Posterior cingulate gyrus (tissue), 11 donors: Measurements from ENCODE around the gene PDXK.
A peak's percentile ranks its signal among the peaks of the same experiment; 100 is the strongest.

ENCODE experiments used
- DNase-seq, 10 donors: peaks; one replicate each; pipeline versions ENCODE4 v3.0.0 to v3.0.0-alpha.2; 2020 to 2021; ENCODE audit warnings: mixed read lengths in 3 of 10
- intact Hi-C: fragments of 100-400 bp; cut with DNase I; formaldehyde crosslinking; loops from one replicate; pipeline ENCODE4 v1.15.1; 2023

PDXK gene

GRCh38 chr21:43737158-43737950 is 18.4 kb downstream of the PDXK start:
- intact Hi-C loops = no loop called here

DNA sequence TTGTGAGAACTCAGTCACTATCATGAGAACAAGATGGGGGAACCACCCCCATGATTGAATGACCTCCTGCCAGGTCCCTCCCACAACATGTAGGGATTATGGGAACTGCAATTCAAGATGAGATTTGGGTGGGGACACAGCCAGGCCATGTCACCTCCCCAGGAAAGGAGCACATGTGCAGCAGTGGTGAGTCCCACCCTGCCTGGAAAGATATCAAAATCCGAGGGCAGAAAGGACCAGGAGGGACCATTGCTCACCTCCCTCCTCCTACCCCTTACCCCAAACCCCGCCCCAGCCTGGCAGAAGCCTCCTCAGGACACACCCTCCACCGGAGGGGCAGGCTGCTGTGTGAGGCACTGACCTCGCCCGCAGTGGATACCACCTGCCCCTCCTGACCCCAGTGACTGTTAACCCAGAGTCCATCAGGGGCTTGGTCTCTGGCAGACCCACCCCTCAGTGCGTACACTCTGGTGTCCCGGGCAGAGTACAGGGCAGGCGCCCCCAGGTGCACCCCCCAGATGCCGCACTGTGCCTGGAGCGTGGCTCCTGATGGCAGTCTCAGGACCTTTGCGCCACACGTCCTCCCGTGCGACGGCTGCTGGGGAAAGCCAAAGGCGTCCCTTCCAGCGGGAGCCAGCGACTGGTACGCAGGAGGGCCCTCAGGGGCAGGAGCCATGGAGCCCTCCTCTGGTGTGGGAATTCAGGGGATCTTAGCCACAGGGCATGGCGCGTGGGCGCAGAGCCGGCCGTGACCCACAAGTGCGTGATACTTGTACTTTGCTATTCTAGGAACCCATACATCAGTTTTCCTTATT is 20.9 kb downstream of the PDXK start:
- no peak for DNase-seq
- intact Hi-C loops = no loop called here

More at GRCh38 chr21:43737158-43737950, 18.4 kb downstream of the PDXK start:
- DNase-seq = peak in 1 of 10 donors; percentile 75

- intact Hi-C loops = no loop called here
- DNase-seq = peak in 6 of 10 donors; percentile 38 to 92 (median 74)
Observed at GRCh38 chr21:43740497-43741156, 21.7 kb downstream of the PDXK start.

GRCh38 chr21:43741423-43742096 is 22.6 kb downstream of the PDXK start:
- DNase-seq = no peak
- intact Hi-C loops = no loop called here

- intact Hi-C loops = no loop called here
- DNase-seq = no peak
Observed at GRCh38 chr21:43743947-43744346, 25.0 kb downstream of the PDXK start.

DNA sequence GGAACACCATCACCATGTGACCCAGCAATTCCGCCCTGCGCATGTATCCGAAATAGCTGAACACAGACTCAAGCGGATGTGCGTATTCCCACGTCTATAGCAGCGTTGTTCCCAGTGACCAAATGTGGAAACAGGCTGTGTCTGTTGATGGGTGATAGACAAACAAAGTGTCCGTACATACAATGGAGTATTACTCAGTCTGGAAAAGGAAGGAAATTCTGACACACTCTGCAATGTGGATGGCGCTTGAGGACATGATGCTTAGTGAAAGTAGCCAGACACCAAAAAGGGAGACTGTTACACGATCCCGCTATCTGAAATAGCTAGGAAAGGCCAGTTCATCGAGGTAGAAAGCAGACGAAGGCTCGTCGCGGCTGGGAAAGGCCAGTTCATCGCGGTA is 25.8 kb downstream of the PDXK start:
- intact Hi-C loops = no loop called here
- no peak for DNase-seq

- no peak for DNase-seq
- intact Hi-C loops = no loop called here
Observed at GRCh38 chr21:43745772-43746517, 27.0 kb downstream of the PDXK start.

- no peak for DNase-seq
- intact Hi-C loops = no loop called here
Observed at GRCh38 chr21:43748622-43749021, 29.7 kb downstream of the PDXK start.

GRCh38 chr21:43749651-43750262 is 30.8 kb downstream of the PDXK start:
- intact Hi-C loops = no loop called here
- no peak for DNase-seq

DNA sequence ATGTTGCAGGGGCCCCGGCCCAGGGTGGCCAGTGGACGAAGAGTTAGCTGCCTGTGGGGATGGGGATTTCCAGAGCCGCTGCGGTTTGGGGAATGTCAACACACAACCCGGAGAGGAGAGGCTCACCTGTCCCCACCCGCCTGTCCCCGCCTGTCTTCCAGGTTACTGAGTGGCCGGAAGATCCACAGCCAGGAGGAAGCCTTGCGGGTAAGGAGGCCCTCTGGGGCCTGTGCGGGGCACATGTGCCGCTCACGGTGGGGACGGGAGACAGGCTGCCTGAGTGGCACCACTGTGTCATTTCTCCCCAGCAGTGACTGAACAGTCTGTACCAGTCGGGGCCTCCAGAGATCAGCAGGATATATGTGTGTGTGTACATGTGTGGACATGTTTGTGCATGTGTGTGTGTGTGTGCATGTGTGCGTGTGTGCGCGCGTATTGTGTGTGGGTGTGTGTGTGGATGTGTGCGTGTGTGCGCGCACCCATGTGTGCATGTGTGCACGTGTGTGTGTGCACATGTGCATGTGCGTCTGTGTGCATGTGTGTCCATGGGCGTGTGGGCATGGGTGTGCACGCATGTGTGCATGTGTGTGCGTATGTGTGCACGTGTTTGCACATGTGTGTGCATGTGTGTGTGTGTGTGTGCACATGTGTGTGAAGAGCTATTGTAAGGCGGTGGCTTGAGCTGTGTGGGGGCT is 31.6 kb downstream of the PDXK start:
- DNase-seq = no peak
- intact Hi-C loops = no loop called here

- intact Hi-C loops = no loop called here
Observed at GRCh38 chr21:43751955-43752591, 33.1 kb downstream of the PDXK start.

DNA sequence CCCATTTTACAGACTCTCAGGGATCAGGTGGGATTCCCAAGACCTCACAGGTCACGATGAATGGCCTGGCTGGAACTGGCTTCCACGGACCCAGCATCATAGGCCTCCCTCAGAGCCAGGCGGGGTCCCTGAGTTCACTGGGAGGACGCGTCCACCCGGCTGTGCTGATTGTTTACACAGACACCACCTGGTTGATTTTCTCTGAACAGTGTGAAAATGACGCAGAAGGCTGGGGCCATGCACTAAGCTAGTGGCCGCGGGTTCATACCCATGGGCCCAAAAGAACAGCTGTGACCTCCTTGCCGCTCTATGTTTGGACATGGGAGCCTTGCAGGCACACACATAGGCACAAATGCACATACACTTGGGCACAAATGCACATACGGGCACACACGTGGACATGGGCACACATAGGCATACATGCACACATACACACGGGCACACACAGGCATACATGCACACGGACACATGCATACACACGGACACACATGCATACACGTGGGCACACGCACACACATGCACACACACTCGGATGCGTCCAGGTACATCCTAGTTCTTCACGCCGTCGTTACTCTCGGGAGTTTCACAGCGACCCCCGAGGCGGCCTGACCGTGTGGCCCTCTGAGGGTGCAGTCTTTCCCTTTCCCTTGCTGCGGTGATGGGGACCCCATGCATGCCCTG is 34.0 kb downstream of the PDXK start:
- intact Hi-C loops = no loop called here
- DNase-seq = no peak

More at GRCh38 chr21:43751955-43752591, 33.1 kb downstream of the PDXK start:
- no peak for DNase-seq

GRCh38 chr21:43753439-43753799 is 34.5 kb downstream of the PDXK start:
- intact Hi-C loops = no loop called here
- no peak for DNase-seq

GRCh38 chr21:43754948-43755781 is 36.2 kb downstream of the PDXK start:
- no peak for DNase-seq
- intact Hi-C loops = no loop called here

DNA sequence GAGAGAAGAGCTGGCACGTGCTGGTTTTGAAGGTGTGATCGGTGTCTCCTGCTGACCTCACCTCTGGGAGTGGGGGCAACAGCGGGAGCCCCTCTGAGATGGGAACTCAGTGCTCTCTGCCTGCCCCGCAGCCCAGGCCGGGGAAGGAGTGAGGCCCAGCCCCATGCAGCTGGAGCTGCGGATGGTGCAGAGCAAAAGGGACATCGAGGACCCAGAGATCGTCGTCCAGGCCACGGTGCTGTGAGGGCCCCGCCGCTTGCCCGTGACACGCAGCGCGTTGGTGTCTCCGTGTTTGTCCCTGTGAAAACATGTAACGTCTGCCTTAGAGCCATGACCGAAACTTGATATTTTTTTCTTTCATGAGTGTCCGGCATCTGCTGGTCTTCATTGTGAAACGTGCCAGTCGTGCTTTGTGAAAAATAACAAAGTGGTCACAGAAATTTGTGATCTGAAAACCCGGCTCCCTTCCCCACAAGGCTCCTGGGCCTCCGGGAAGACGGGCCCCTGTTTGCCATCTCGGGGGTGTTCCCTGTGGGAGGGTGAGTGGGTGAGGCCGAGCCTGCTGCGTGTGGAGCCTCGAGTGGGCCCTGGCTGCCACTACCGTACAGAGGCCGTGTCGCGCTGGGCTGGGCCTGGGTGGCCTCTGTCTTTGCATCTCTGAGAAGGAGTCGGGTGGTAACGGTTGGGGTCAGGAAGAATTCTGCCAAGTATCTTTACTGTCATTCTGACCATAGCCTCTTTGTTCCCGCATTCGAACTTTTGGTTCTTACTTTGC is 37.1 kb downstream of the PDXK start:
- no peak for DNase-seq
- intact Hi-C loops = no loop called here

GRCh38 chr21:43757601-43758000 is 38.7 kb downstream of the PDXK start:
- intact Hi-C loops = no loop called here
- peak in 1 of 10 donors; percentile 55 for DNase-seq
